Activated CD8-positive, alpha-beta memory T cell treated with anti-CD3 and anti-CD28 coated beads, Interleukin-2, amount 50 U/mL, for 24 hours (primary cell): ENCODE results near the gene SIRPD.
A peak's percentile ranks its signal among the peaks of the same experiment; 100 is the strongest.
"Not testable (repeated sequence)": the region's sequence is repeated elsewhere in the genome, so short reads cannot be mapped to it uniquely, and the experiment has no call there.

ENCODE experiments used
- DNase-seq: peaks from one replicate; pipeline ENCODE4 v3.0.0-alpha.2; 2020; ENCODE audit errors: extremely low read depth

SIRPD gene

GRCh38 chr20:1537731-1538058, 19.8 kb downstream of the SIRPD start:
- DNase-seq: no peak

- DNase-seq: no peak
Observed at GRCh38 chr20:1536893-1537730, 20.4 kb downstream of the SIRPD start.

- no peak for DNase-seq
Observed at GRCh38 chr20:1535420-1536175, 21.9 kb downstream of the SIRPD start.

- no peak for DNase-seq
Observed at GRCh38 chr20:1534526-1534925, 23.0 kb downstream of the SIRPD start.

- DNase-seq: no peak
Observed at GRCh38 chr20:1533059-1533458, 24.4 kb downstream of the SIRPD start.

DNA sequence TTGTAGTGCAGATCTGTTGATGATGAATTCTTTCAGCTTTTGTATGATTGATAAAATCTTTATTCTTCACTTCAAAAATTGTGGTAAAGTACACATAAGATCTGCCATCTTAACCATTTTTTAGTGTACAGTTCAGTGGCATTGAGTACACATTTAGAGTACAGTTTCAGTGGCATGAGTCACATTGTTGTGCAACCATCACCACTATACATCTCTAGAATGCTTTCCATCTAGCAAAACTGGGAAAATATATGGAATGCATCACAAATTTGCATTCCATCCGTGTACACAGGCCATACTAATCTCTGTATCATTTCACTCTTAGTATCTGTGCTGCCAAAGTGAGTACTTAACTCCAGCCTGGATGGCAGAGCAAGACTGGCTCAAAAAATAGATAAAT, 28.7 kb downstream of the SIRPD start:
- no peak for DNase-seq

GRCh38 chr20:1527923-1528322, 29.6 kb downstream of the SIRPD start:
- DNase-seq: no peak

DNA sequence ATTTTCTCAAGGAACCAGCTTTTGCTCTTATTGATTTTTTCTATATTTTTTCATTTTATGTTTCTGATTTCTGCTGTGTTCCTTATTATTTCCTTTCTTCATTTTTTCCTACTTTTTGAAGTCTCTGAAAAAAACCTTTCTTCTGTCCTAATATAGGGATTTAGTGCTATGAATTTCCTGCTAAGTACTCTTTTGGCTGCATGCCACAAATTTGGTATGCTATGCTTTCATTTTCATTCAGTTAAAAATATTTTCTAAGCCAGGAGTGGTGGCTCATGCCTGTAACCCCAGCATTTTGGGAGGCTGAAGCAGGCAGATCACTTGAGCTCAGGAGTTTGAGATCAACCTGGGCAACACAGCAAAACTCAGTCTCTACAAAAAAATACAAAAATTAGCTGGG, 30.6 kb downstream of the SIRPD start:
- DNase-seq: no peak

DNA sequence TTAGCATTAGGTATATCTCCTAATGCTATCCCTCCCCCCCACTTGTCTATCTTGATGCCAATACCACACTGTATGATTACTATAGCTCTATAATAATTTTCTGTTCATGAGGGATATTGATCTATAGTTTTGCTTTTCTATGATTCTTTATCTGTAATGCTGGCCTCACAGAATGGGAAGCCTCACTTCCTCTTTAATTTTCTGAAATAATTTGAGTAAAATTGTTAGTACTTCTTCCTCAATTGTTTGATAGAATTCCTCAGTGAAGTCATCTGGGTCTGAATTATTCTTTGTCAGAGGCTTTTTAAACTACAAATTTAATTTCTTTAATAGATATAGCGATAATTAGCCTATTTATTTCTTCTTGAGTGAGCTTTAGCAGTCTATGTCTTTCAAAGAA, 31.2 kb downstream of the SIRPD start:
- DNase-seq: no peak

GRCh38 chr20:1524004-1524403, 33.5 kb downstream of the SIRPD start:
- no peak for DNase-seq

GRCh38 chr20:1517010-1517409, 40.5 kb downstream of the SIRPD start:
- no peak for DNase-seq

- no peak for DNase-seq
Observed at GRCh38 chr20:1513801-1514200, 43.7 kb downstream of the SIRPD start.

DNA sequence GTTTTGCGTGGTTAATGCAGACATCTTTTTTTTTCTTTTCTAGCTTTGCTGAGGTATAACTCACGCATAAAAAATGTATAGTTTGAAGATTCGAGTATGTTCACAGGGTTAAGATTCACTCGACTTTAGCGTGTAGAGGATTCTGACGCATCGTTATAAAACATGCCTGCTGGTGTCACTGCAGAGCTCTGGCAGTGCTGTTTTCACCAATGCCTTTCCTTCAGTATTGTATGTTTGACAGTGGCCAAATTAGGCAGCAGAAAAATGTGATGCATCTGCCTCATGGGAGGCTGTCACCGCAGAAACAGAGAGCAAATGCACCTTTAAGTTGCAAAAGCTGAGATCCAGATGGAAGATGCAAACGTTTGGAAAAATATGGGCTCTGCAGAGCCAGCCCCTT, 48.3 kb downstream of the SIRPD start:
- no peak for DNase-seq

DNA sequence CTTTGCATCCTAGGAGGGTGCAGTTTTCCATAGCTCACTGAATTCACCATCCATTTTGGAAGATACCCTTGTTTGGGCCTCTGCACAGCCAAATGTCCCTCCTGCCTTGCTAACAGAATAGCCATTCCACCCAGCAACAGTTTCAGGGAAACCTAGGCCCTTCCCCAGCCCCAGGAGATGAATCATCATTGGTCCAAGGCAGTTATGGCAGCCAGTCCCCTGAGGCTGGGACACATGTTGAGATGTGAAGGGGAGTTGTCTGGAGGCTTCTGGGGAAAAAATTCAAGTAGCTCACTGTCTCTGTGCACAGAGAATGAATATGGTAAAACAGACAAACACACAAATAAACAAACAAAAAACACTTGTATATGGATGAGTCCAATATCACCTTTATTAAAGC, 48.9 kb downstream of the SIRPD start:
- DNase-seq: no peak

GRCh38 chr20:1507276-1507675, 50.2 kb downstream of the SIRPD start:
- no peak for DNase-seq

- no peak for DNase-seq
Observed at GRCh38 chr20:1505871-1506270, 51.6 kb downstream of the SIRPD start.

DNA sequence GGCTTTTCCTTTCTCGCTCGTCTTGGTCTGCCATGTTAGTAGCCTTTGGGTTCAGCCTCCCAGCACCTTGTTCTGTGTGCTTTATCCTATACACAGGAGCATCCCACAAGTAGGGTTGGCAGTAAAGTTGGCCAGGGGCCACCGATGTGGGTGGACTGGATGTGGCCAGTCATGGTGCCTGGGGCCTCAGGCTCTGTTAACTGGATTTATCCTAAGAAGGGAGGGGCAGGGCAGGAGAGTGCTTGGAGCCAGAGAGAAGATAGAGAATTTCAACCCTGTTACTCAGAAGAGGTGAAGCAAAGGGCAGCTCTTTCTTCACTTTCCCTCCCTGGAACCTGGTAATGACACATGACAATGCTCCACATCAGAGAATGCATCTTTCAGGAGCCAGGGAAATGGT, 52.1 kb downstream of the SIRPD start:
- no peak for DNase-seq

DNA sequence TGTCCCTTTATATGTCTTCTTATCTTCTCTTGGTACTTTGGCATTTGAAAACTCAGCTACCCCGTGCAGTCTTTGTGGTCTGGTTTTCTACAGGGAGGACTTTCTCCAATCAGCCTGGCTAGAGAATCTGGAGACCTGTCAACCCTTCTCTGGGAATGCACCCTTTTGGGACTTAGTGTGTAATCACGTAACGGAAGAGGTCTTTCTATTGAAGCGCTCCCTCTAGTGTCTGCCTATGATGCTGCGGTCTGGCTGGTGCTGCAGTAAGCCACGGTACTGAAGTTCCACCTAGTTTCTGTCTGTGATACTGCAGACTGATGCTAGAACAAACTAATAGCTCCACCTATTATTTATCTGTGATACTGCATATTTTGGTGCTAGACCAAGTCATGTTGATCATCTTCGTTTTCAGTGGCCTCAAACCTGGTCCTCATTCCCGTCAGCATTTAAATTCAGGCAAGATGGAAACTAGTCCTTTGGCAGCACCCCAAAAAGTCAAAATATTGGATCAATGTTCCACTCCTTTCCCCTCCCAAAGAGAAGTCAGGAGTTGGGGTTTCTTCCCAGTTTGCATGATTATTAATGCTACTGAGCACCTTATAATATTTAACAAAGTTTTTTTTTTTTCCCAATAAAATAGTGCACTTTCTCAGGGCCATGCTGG, 53.8 kb downstream of the SIRPD start:
- DNase-seq: peak; percentile 41

DNA sequence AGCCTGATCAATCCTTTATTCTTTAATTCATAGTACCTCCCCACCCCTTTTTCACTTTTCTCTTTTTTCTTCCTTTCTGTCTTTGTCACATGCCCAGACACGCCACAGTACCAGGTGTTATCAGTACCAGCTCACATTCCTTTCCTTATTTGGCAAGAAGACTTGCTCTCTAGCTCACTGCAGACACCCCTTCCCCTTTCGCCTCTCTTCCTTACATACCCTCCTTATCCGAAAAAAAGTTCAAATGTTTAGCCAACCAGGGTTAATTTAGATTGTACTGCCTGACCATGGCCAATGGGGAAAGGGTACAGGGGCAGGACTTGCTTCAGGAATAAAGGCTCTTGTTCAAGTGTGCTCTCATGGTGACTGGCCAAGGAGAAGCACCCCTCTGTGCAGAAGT, 57.0 kb downstream of the SIRPD start:
- no peak for DNase-seq

- DNase-seq: no peak
Observed at GRCh38 chr20:1499528-1500420, 57.7 kb downstream of the SIRPD start.

GRCh38 chr20:1497371-1497770, 60.1 kb downstream of the SIRPD start:
- DNase-seq: not testable (repeated sequence)

GRCh38 chr20:1496930-1497329, 60.6 kb downstream of the SIRPD start:
- no peak for DNase-seq
